ENCODE measurements around the gene ZSCAN1. TPM values are rescaled to one million over a fixed set of nuclear protein-coding genes. Genes with fewer than 3 reads are reported as not detected.

ZSCAN1 gene, protein sequence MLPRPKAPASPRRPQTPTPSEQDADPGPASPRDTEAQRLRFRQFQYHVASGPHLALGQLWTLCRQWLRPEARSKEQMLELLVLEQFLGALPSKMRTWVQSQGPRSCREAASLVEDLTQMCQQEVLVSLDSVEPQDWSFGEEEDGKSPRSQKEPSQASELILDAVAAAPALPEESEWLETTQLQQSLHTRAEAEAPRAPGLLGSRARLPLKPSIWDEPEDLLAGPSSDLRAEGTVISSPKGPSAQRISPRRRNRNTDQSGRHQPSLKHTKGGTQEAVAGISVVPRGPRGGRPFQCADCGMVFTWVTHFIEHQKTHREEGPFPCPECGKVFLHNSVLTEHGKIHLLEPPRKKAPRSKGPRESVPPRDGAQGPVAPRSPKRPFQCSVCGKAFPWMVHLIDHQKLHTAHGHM
- total RNA-seq (not detected), polyA plus RNA-seq (under 1 TPM in 1 of 2 donors, not detected in 1; 0.14 TPM)
- long read RNA-seq, donor 1, partial matches to known transcripts: 0 of 1 reads
- long read RNA-seq, donor 1, other reads (novel, unspliced or antisense): 1 of 1 reads
- long read RNA-seq, donor 2, partial matches to known transcripts: 0 of 3 reads
- long read RNA-seq, donor 2, other reads (novel, unspliced or antisense): 3 of 3 reads
- long read RNA-seq, donor 3, partial matches to known transcripts: 0 of 2 reads
- long read RNA-seq, donor 3, other reads (novel, unspliced or antisense): 1 of 2 reads

DNA sequence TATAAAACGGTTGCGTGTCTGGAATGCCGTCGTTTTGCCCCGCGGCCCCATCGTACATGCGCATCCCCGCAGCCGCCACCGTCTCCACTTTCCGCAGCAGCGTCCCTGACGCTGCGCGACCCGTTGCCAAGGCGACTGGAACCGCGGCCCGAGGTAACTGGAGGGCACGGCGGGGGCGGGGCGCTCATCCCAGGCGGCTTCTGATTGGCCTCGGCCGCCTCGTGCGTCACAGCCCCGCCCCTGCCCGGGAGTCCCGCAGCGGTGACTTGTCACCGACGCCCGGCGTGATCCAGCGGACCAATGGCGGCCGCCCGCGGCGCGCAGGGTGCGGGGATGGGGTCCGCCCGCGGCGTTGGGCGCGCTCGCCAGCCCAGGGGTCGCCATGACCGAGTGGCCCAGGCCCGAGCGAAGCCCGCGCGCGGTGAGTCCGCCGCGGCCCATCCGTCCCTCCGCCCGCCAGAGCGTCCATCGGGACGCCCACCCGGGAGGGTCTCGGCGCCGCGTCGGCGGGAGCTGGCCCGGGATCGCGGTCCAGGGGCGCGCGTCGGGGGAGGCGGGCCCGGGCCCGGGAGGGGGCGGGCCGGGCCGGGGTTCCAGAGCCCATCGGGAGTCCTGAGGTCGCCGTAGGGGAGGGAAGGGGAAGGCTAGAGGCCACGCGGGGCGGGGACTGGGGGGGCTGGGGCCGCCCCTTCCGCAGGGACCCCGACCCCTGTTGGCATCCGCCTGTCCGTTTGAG, at the start of gene ZSCAN1:
ZSCAN1 (plus strand) TSS at position 285 of the 736 bp plus-strand sequence. CDS start 3,812 bp downstream, outside the sequence.
- H3K4me1 ChIP-seq: peaks cover 0 to 16% (median 1%) of the 10 kb centered on the region in 12 donors
- DNase-seq (peak; percentile 93 to 96 (median 95)), ATAC-seq (peak; percentile 97 to 100 (median 99))
- H3K4me3 ChIP-seq: peak within 1 kb of the TSS; percentile 38 to 79 (median 54)
- no peaks in the 10 kb centered on the region for H3K36me3 ChIP-seq
- peak within 1 kb of the TSS in 3 of 12 donors; percentile 29 to 57 (median 45) for H3K27ac ChIP-seq
- H3K27me3 ChIP-seq: peaks cover 0 to 10% (median 0%) of the 10 kb centered on the region in 9 donors
- WGBS, 4 donors: 0 to 1% (median 1%) methylated on average over 4 to 101 of the region's 101 CpGs
- peak in 1 of 2 donors; percentile 52 for TF ChIP-seq POLR2A (IDR thresholded peaks at IDR 0.05)
- TF ChIP-seq CTCF (IDR thresholded peaks at IDR 0.05): no peak
- H3K9me3 ChIP-seq: peaks cover 0 to 34% (median 0%) of the 10 kb centered on the region in 12 donors
- intact Hi-C loops (cut with DNase I): loop anchor here in 1 of 10 donors (10.0 kb wide), 1 partner anchor 61 kb away; the partner anchor contains the start of gene ZSCAN18

- TF ChIP-seq POLR2A (IDR thresholded peaks at IDR 0.05) (no peak), CTCF (IDR thresholded peaks at IDR 0.05) (no peak)
- H3K27ac ChIP-seq: no peak overlapping the region
- no peaks in the 10 kb centered on the region for H3K4me1 ChIP-seq
- intact Hi-C loops (cut with DNase I): no loop called here
- no peaks in the 10 kb centered on the region for H3K27me3 ChIP-seq
- no peak overlapping the region for H3K4me3 ChIP-seq
- 0 to 95% (median 89%) methylated on average over 1 of the region's 1 CpG for WGBS, 4 donors
- peaks cover 9 to 100% (median 53%) of the 10 kb centered on the region in 9 donors for H3K36me3 ChIP-seq
- ATAC-seq (no peak), DNase-seq (no peak)
- H3K9me3 ChIP-seq: peaks cover 0 to 100% (median 60%) of the 10 kb centered on the region in 12 donors
Measured at GRCh38 chr19:57992841-57993240, 41.0 kb upstream of the ZSCAN1 start.

- no peak overlapping the region for H3K27ac ChIP-seq
- peaks cover 0 to 37% (median 24%) of the 10 kb centered on the region in 12 donors for H3K4me1 ChIP-seq
- WGBS, 4 donors: 96 to 98% (median 96%) methylated on average over 4 of the region's 4 CpGs
- H3K9me3 ChIP-seq: peaks cover 0 to 78% (median 24%) of the 10 kb centered on the region in 12 donors
- TF ChIP-seq CTCF (IDR thresholded peaks at IDR 0.05) (no peak), POLR2A (IDR thresholded peaks at IDR 0.05) (no peak)
- intact Hi-C loops (cut with DNase I): loop anchor here in 1 of 10 donors (10.0 kb wide), 1 partner anchor 416 kb away; the partner anchor contains the start of gene ZIK1
- H3K27me3 ChIP-seq: no peaks in the 10 kb centered on the region
- DNase-seq (no peak), ATAC-seq (no peak)
- H3K4me3 ChIP-seq: peak overlapping the region in 2 of 12 donors; percentile 78 to 98
- peaks cover 4 to 65% (median 53%) of the 10 kb centered on the region in 9 donors for H3K36me3 ChIP-seq
Measured at GRCh38 chr19:58000677-58001076, 33.1 kb upstream of the ZSCAN1 start.

All from heart left ventricle (tissue), 16 donors.